Nephron progenitor cell (in vitro differentiated cells): ENCODE results near the gene OR14K1.
"Not testable (repeated sequence)": the region's sequence is repeated elsewhere in the genome, so short reads cannot be mapped to it uniquely, and the experiment has no call there.

Experiments
- DNase-seq: peaks from one replicate; pipeline ENCODE4 v3.0.0; 2021
- H3K27ac Mint-ChIP-seq: 2 replicates; pipeline ENCODE4 v1.8.0; 2021; ENCODE audit warnings: mild to moderate bottlenecking, moderate library complexity, mixed read lengths
- H3K27me3 Mint-ChIP-seq: 2 replicates; pipeline ENCODE4 v1.8.0; 2021; ENCODE audit warnings: mild to moderate bottlenecking, low read depth, mixed read lengths; ENCODE audit not compliant: poor library complexity
- H3K36me3 Mint-ChIP-seq: 2 replicates; pipeline ENCODE4 v1.8.0; 2021; ENCODE audit warnings: low read depth, mixed read lengths
- H3K4me1 Mint-ChIP-seq: 2 replicates; pipeline ENCODE4 v1.8.0; 2021; ENCODE audit warnings: mixed read lengths
- H3K4me3 Mint-ChIP-seq: 2 replicates; pipeline ENCODE4 v1.8.0; 2021; ENCODE audit warnings: mild to moderate bottlenecking, moderate library complexity, mixed read lengths
- H3K9me3 Mint-ChIP-seq: 2 replicates; pipeline ENCODE4 v1.8.0; 2021; ENCODE audit warnings: mild to moderate bottlenecking, moderate library complexity, mixed read lengths
- TF ChIP-seq, protein P1 (sequence below): fragments of 200-600 bp; sonication (generic); IDR thresholded peaks from 2 replicates; pipeline ENCODE4 v1.5.0; 2021; ENCODE audit warnings: antibody characterized with exemption

Gene OR14K1, protein sequence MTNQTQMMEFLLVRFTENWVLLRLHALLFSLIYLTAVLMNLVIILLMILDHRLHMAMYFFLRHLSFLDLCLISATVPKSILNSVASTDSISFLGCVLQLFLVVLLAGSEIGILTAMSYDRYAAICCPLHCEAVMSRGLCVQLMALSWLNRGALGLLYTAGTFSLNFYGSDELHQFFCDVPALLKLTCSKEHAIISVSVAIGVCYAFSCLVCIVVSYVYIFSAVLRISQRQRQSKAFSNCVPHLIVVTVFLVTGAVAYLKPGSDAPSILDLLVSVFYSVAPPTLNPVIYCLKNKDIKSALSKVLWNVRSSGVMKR

DNA sequence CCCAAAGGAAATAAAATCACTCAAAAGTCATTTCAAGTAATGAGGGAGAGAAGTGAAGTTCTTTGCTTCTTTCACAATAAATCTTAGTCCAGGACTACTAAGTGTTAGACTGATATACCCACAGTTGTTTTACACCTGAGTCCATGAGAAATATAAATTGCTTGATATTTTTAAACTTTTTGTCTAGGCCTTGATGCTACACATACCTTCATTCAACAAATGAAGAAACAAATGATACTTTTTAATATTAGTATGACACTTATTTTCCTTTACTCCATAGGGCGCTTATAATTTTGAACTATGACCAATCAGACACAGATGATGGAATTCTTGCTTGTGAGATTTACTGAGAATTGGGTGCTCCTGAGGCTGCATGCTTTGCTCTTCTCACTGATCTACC is at the start of gene OR14K1:
TSS of gene OR14K1 (plus strand) at position 301 of the 400 bp plus-strand sequence. CDS start at position 301, 0 bp downstream.
- peaks cover 30% of the 10 kb centered on the region for H3K9me3 Mint-ChIP-seq
- TF ChIP-seq, protein P1, sequence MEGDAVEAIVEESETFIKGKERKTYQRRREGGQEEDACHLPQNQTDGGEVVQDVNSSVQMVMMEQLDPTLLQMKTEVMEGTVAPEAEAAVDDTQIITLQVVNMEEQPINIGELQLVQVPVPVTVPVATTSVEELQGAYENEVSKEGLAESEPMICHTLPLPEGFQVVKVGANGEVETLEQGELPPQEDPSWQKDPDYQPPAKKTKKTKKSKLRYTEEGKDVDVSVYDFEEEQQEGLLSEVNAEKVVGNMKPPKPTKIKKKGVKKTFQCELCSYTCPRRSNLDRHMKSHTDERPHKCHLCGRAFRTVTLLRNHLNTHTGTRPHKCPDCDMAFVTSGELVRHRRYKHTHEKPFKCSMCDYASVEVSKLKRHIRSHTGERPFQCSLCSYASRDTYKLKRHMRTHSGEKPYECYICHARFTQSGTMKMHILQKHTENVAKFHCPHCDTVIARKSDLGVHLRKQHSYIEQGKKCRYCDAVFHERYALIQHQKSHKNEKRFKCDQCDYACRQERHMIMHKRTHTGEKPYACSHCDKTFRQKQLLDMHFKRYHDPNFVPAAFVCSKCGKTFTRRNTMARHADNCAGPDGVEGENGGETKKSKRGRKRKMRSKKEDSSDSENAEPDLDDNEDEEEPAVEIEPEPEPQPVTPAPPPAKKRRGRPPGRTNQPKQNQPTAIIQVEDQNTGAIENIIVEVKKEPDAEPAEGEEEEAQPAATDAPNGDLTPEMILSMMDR: no peak
- no peak within 1 kb of the TSS for H3K4me3 Mint-ChIP-seq
- no peaks in the 10 kb centered on the region for H3K27me3 Mint-ChIP-seq
- no peak within 1 kb of the TSS for H3K27ac Mint-ChIP-seq
- no peaks in the 10 kb centered on the region for H3K4me1 Mint-ChIP-seq
- no peaks in the 10 kb centered on the region for H3K36me3 Mint-ChIP-seq
- no peak for DNase-seq

DNA sequence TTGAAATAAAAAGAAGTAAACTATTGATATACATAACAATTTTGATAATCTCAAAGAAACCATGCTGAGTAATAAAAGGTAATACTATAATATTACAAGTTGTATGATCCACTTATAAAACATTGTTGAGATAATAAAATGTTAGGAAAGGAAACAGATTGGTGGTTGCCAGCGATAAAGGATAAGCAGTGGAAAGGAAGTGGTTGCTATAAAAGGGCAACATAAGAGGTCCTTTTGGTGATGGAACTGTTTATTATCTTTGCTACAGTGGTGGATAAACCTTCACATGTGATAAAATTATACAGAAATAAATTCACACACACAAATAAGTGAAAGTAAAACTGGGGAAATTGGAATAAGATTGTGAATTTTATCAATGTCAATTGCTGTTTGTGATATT is 37.1 kb upstream of the OR14K1 start:
- no peak overlapping the region for H3K27ac Mint-ChIP-seq
- H3K4me3 Mint-ChIP-seq: no peak overlapping the region
- no peaks in the 10 kb centered on the region for H3K36me3 Mint-ChIP-seq
- no peak for DNase-seq
- peaks cover 29% of the 10 kb centered on the region for H3K9me3 Mint-ChIP-seq
- TF ChIP-seq, protein P1: no peak
- no peaks in the 10 kb centered on the region for H3K4me1 Mint-ChIP-seq
- no peaks in the 10 kb centered on the region for H3K27me3 Mint-ChIP-seq

DNA sequence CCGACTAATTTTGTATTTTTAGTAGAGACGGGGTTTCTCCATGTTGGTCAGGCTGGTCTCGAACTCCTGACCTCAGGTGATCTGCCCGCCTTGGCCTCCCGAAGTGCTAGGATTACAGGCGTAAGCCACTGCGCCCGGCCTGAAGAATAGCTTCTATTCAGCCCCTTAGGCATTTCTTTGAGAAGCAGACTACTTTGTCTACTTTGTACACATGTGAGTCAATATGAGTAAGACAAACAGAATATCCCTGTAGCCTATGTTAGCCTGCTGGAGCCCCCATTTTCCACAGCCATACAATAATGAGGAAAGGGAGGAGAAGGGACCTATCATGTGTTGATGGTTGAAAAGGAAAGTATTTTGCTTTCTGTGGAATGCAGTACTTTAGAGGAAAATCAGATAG is 27.7 kb upstream of the OR14K1 start:
- peaks cover 51% of the 10 kb centered on the region for H3K9me3 Mint-ChIP-seq
- not testable (repeated sequence) for H3K4me1 Mint-ChIP-seq, DNase-seq, H3K4me3 Mint-ChIP-seq, H3K27me3 Mint-ChIP-seq, H3K36me3 Mint-ChIP-seq, H3K27ac Mint-ChIP-seq

DNA sequence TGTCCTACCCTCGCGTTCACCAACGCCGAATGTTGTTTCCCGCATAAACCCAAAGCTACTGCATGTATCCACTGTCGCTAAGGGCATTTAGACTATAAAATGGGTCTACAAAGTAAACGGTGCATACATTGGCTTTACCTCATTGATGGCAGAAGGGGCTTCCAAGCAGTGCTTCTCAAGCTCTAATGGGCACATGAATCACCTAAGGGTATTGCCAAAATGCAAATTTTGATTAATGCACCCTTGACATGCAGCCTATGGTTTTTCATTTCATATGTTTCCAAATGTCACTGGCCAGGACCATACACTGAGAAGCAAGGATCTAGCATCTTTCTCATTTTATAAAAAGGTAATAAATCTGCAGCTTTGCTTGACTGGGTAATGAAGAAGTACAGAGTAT is 24.7 kb upstream of the OR14K1 start:
- TF ChIP-seq, protein P1: no peak
- no peak overlapping the region for H3K27ac Mint-ChIP-seq
- DNase-seq: no peak
- H3K4me1 Mint-ChIP-seq: no peaks in the 10 kb centered on the region
- no peaks in the 10 kb centered on the region for H3K36me3 Mint-ChIP-seq
- H3K9me3 Mint-ChIP-seq: peaks cover 36% of the 10 kb centered on the region
- no peak overlapping the region for H3K4me3 Mint-ChIP-seq
- peaks cover 6% of the 10 kb centered on the region for H3K27me3 Mint-ChIP-seq

DNA sequence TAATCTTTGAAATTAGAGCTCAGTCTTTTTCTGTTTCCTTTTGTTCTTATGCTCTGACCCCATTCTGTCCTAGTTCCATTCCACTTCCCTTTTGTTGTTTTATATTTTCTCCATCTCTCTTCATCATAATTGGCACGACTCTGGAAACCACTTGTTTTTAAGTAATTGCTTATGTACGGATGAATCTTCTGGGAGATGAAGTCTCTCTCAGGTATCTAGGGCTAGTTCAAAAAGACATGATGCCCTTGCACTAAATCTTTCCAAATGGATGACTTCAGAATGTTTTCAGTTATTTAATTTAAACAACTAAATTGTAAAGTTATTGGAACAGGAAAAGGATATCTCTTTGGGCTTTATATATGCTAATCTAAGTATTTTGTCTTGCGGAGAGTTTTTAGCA is 21.9 kb upstream of the OR14K1 start, which contains the start of gene OR6F1:
TSS of gene OR6F1 (minus strand) at position 101 of the 400 bp plus-strand sequence. CDS start 3,891 bp downstream, outside the sequence.
- Mint-ChIP-seq H3K27me3 (peaks cover 6% of the 10 kb centered on the region), H3K36me3 (no peaks in the 10 kb centered on the region), H3K27ac (no peak within 1 kb of the TSS), H3K4me3 (no peak within 1 kb of the TSS), H3K9me3 (peaks cover 26% of the 10 kb centered on the region), H3K4me1 (no peaks in the 10 kb centered on the region)
- DNase-seq: no peak
- TF ChIP-seq, protein P1: no peak

DNA sequence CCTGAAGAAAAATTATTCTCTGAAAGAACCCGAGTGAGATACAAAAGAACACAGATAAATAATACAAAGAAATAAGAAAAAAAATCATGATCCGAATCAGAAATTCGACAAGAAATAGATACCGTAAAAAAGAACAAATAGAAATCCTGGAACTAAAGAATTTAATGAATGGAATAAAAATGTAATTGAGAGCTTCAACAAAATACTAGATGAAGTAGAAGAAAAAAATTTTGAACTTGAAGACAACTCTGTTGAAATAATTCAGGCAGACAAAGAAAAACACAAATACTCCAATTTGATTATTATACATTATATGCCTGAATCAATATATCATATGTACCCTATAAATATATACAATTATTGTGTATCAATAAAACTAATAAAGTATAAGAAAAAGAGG is 17.2 kb upstream of the OR14K1 start:
- no peaks in the 10 kb centered on the region for H3K4me1 Mint-ChIP-seq
- TF ChIP-seq, protein P1: no peak
- H3K27ac Mint-ChIP-seq: no peak overlapping the region
- peaks cover 30% of the 10 kb centered on the region for H3K9me3 Mint-ChIP-seq
- no peaks in the 10 kb centered on the region for H3K36me3 Mint-ChIP-seq
- peaks cover 6% of the 10 kb centered on the region for H3K27me3 Mint-ChIP-seq
- H3K4me3 Mint-ChIP-seq: no peak overlapping the region
- DNase-seq: no peak
